Glomerular endothelial cell (primary cell): Measurements from ENCODE around the gene GBP7. TPM values are rescaled to one million over a fixed set of nuclear protein-coding genes. Genes with fewer than 3 reads are reported as not detected.
"Not testable (repeated sequence)": the region's sequence is repeated elsewhere in the genome, so short reads cannot be mapped to it uniquely, and the experiment has no call there.

Source experiments
- DNase-seq: peaks from one replicate; pipeline ENCODE4 v3.0.0-alpha.2; 2011; ENCODE audit warnings: low read depth, low spot score; ENCODE audit errors: extremely low read depth
- total RNA-seq: library from RNA; depleted of rRNA; stranded (reverse); fragments of >200 nt; gene quantifications from 2 replicates; pipeline ENCODE4 v1.2.3, GENCODE V29; 2015

The GBP7 gene
- total RNA-seq, 1 donor from 2014 or later, result not detected

- DNase-seq, result no peak
Observed at GRCh38 chr1:89170170-89171066, 5.4 kb downstream of the GBP7 start.

- DNase-seq, result no peak
Observed at GRCh38 chr1:89169166-89169565, 6.6 kb downstream of the GBP7 start.

GRCh38 chr1:89167590-89168230 lies 8.1 kb downstream of the GBP7 start:
- no peak for DNase-seq

- DNase-seq, result no peak
Observed at GRCh38 chr1:89166705-89167104, 9.1 kb downstream of the GBP7 start.

- no peak for DNase-seq
Observed at GRCh38 chr1:89165811-89166210, 10.0 kb downstream of the GBP7 start.

GRCh38 chr1:89151047-89151446 lies 24.8 kb downstream of the GBP7 start:
- no peak for DNase-seq

GRCh38 chr1:89149976-89150375 lies 25.8 kb downstream of the GBP7 start:
- DNase-seq, result no peak

- no peak for DNase-seq
Observed at GRCh38 chr1:89149229-89149628, 26.6 kb downstream of the GBP7 start.

- DNase-seq, result no peak
Observed at GRCh38 chr1:89147678-89148658, 27.8 kb downstream of the GBP7 start.

GRCh38 chr1:89146721-89147120 lies 29.1 kb downstream of the GBP7 start:
- no peak for DNase-seq

GRCh38 chr1:89143484-89143883 lies 32.3 kb downstream of the GBP7 start:
- no peak for DNase-seq

- DNase-seq, result no peak
Observed at GRCh38 chr1:89142160-89142559, 33.6 kb downstream of the GBP7 start.

GRCh38 chr1:89133747-89134146 lies 42.1 kb downstream of the GBP7 start:
- no peak for DNase-seq

GRCh38 chr1:89130716-89131115 lies 45.1 kb downstream of the GBP7 start:
- DNase-seq, result no peak

- no peak for DNase-seq
Observed at GRCh38 chr1:89129911-89130310, 45.9 kb downstream of the GBP7 start.

- not testable (repeated sequence) for DNase-seq
Observed at GRCh38 chr1:89128003-89128458, 47.8 kb downstream of the GBP7 start.

- not testable (repeated sequence) for DNase-seq
Observed at GRCh38 chr1:89126602-89127565, 48.9 kb downstream of the GBP7 start.

- peak; percentile 52 for DNase-seq
Observed at GRCh38 chr1:89125913-89126580, 49.8 kb downstream of the GBP7 start, which contains the start of gene GBP2. GBP2 (minus strand) TSS chr1:89126114; CDS start chr1:89121966, 4,148 bp downstream.
